GM19372 (cell line): ENCODE measurements around the gene SGF29.
"Not testable (repeated sequence)": the region's sequence is repeated elsewhere in the genome, so short reads cannot be mapped to it uniquely, and the experiment has no call there.

ENCODE experiments used
- ATAC-seq: cut with Tn5 transposase; IDR thresholded peaks from one replicate; pipeline ENCODE4 v1.9.1; 2021; ENCODE audit warnings: mild to moderate bottlenecking, low read depth, moderate library complexity; ENCODE audit not compliant: unreplicated experiment

Gene SGF29

GRCh38 chr16:28608867-28609596, 55.3 kb downstream of the SGF29 start:
- ATAC-seq: not testable (repeated sequence)

GRCh38 chr16:28609631-28610594, 56.2 kb downstream of the SGF29 start, which contains the start of gene SULT1A1:
SULT1A1 (minus strand) TSS chr16:28610044; CDS start chr16:28608855, 1,189 bp downstream.
- no peak for ATAC-seq

GRCh38 chr16:28610595-28611191, 57.0 kb downstream of the SGF29 start:
- ATAC-seq: no peak

GRCh38 chr16:28612359-28613280, 58.9 kb downstream of the SGF29 start:
- not testable (repeated sequence) for ATAC-seq

GRCh38 chr16:28613912-28614311, 60.2 kb downstream of the SGF29 start:
- ATAC-seq: not testable (repeated sequence)

GRCh38 chr16:28614561-28614960, 60.8 kb downstream of the SGF29 start:
- ATAC-seq: not testable (repeated sequence)

- not testable (repeated sequence) for ATAC-seq
These were observed 61.9 kb downstream of the SGF29 start for GRCh38 chr16:28615486-28616223.

- ATAC-seq: not testable (repeated sequence)
These were observed 62.5 kb downstream of the SGF29 start for GRCh38 chr16:28616224-28616577.

- no peak for ATAC-seq
These were observed 62.9 kb downstream of the SGF29 start for GRCh38 chr16:28616636-28617035.

GRCh38 chr16:28617874-28618273, 64.2 kb downstream of the SGF29 start:
- ATAC-seq: no peak

- not testable (repeated sequence) for ATAC-seq
These were observed 66.6 kb downstream of the SGF29 start for GRCh38 chr16:28620316-28620715.

GRCh38 chr16:28621481-28622155, 67.9 kb downstream of the SGF29 start:
- no peak for ATAC-seq

- not testable (repeated sequence) for ATAC-seq
These were observed 68.9 kb downstream of the SGF29 start for GRCh38 chr16:28622532-28623171.

- ATAC-seq: no peak
These were observed 69.5 kb downstream of the SGF29 start for GRCh38 chr16:28623172-28623711.

GRCh38 chr16:28630905-28631304, 77.2 kb downstream of the SGF29 start:
- not testable (repeated sequence) for ATAC-seq

- not testable (repeated sequence) for ATAC-seq
These were observed 82.5 kb downstream of the SGF29 start for GRCh38 chr16:28636093-28636823.

GRCh38 chr16:28637765-28638164, 84.0 kb downstream of the SGF29 start, which contains the start of gene NPIPB8:
NPIPB8 (plus strand) TSS chr16:28638065; CDS start chr16:28638361, 296 bp downstream.
- not testable (repeated sequence) for ATAC-seq
